Thyroid gland (tissue), 4 donors: Measurements from ENCODE around the gene DPP6.

ENCODE experiments used
- POLR2A ChIP-seq, 2 donors: fragments of 450-650 bp; IDR thresholded peaks; one replicate each; pipeline ENCODE4 v1.6.1; 2017; ENCODE audit warnings: antibody characterized with exemption in 2 of 2, mild to moderate bottlenecking in 2 of 2, moderate library complexity in 1 of 2
- TF ChIP-seq, protein P1 (sequence below), 6 experiments: fragments of 200-600 bp in 3 of 6; fragments of 450-650 bp in 3 of 6; sonication (generic) in 3 of 6; IDR thresholded peaks; one replicate each; pipeline ENCODE4 v1.5.1; 2016 to 2019; ENCODE audit warnings: antibody characterized with exemption in 6 of 6, mild to moderate bottlenecking in 2 of 6, inconsistent platforms in 1 of 6, moderate library complexity in 1 of 6

DNA sequence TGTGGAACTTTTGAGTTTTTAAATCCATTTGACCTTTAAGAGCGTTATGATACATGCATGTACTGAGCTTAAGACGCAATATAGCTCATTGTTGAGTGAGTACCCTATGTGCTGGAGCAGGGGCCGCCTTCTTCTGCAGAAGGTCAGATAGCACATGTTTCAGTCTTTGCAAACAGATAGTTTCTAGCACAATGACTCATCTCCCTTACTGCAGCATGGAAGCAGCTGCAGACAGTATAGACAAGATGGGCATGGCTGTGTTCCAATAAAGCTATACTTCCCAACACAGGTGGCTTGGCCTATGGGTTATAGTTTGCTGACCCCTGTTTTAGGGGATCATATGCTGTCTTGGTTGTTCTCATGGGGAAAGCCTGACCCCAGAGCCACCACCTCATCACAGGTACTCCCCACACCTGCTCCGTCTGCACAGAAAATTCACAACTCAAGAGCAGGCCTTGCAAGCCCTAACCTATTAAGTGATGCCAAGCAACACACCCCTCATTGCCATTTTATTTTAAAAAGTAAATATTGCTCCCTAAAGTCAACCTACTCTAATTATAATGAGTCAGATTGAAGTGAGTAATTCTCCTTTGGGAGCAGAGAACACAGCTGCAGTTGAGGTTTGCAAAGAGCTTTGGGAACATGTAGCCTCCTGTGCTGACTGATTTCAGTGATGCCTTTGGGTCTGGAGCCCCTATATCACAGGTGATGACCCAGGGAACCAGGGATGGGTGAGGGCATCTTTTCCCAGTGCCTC lies 620.6 kb downstream of the DPP6 start:
- no peak for TF ChIP-seq POLR2A (IDR thresholded peaks at IDR 0.05)
- TF ChIP-seq, protein P1, sequence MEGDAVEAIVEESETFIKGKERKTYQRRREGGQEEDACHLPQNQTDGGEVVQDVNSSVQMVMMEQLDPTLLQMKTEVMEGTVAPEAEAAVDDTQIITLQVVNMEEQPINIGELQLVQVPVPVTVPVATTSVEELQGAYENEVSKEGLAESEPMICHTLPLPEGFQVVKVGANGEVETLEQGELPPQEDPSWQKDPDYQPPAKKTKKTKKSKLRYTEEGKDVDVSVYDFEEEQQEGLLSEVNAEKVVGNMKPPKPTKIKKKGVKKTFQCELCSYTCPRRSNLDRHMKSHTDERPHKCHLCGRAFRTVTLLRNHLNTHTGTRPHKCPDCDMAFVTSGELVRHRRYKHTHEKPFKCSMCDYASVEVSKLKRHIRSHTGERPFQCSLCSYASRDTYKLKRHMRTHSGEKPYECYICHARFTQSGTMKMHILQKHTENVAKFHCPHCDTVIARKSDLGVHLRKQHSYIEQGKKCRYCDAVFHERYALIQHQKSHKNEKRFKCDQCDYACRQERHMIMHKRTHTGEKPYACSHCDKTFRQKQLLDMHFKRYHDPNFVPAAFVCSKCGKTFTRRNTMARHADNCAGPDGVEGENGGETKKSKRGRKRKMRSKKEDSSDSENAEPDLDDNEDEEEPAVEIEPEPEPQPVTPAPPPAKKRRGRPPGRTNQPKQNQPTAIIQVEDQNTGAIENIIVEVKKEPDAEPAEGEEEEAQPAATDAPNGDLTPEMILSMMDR (IDR thresholded peaks at IDR 0.05): no peak
